ENCODE measurements around the gene TUT4.

Gene TUT4

GRCh38 chr1:52460694-52461093, 92.2 kb downstream of the TUT4 start:
- FAIRE-seq = no peak

- FAIRE-seq = no peak
These were observed 97.2 kb downstream of the TUT4 start for GRCh38 chr1:52455686-52456085.

- no peak for FAIRE-seq
These were observed 98.1 kb downstream of the TUT4 start for GRCh38 chr1:52454779-52455178.

- no peak for FAIRE-seq
These were observed 98.8 kb downstream of the TUT4 start for GRCh38 chr1:52454127-52454526.

GRCh38 chr1:52444463-52444862, 108.4 kb downstream of the TUT4 start:
- no peak for FAIRE-seq

- no peak for FAIRE-seq
These were observed 112.9 kb downstream of the TUT4 start for GRCh38 chr1:52439976-52440375.

- FAIRE-seq = no peak
These were observed 116.1 kb downstream of the TUT4 start for GRCh38 chr1:52436817-52437216.

GRCh38 chr1:52435650-52436049, 117.2 kb downstream of the TUT4 start:
- no peak for FAIRE-seq

- no peak for FAIRE-seq
These were observed 117.7 kb downstream of the TUT4 start for GRCh38 chr1:52435211-52435610.

GRCh38 chr1:52432807-52433206, 120.1 kb downstream of the TUT4 start:
- FAIRE-seq = no peak

- FAIRE-seq = no peak
These were observed 125.7 kb downstream of the TUT4 start for GRCh38 chr1:52427152-52427551.

- FAIRE-seq = no peak
These were observed 126.5 kb downstream of the TUT4 start for GRCh38 chr1:52426371-52426770.

- no peak for FAIRE-seq
These were observed 128.1 kb downstream of the TUT4 start for GRCh38 chr1:52424813-52425212.

GRCh38 chr1:52424231-52424636, 128.7 kb downstream of the TUT4 start:
- FAIRE-seq = no peak

- no peak for FAIRE-seq
These were observed 129.1 kb downstream of the TUT4 start for GRCh38 chr1:52423771-52424170.

GRCh38 chr1:52423055-52423454, 129.8 kb downstream of the TUT4 start:
- peak; percentile 94 for FAIRE-seq

- FAIRE-seq = no peak
These were observed 132.2 kb downstream of the TUT4 start for GRCh38 chr1:52420713-52421112.

- no peak for FAIRE-seq
These were observed 136.1 kb downstream of the TUT4 start for GRCh38 chr1:52416811-52417210.

- no peak for FAIRE-seq
These were observed 137.9 kb downstream of the TUT4 start for GRCh38 chr1:52414942-52415341.

- FAIRE-seq = no peak
These were observed 139.4 kb downstream of the TUT4 start for GRCh38 chr1:52413410-52413989.

GRCh38 chr1:52404975-52405338, 147.9 kb downstream of the TUT4 start:
- FAIRE-seq = no peak

GRCh38 chr1:52404116-52404974, 148.5 kb downstream of the TUT4 start, which contains the start of the genes ORC1 and PRPF38A:
Gene ORC1 (minus strand): TSS chr1:52404423. CDS start chr1:52402223, 2,200 bp downstream.
Gene PRPF38A (plus strand): TSS chr1:52404602. CDS start chr1:52404750, 148 bp downstream.
- peak; percentile 98 for FAIRE-seq

- no peak for FAIRE-seq
These were observed 149.3 kb downstream of the TUT4 start for GRCh38 chr1:52403566-52404115.

- FAIRE-seq = no peak
These were observed 150.0 kb downstream of the TUT4 start for GRCh38 chr1:52402860-52403240.

Data from A204.1 (cell line).